ENCODE data around the gene CCDC50. TPM values are rescaled to one million over a fixed set of nuclear protein-coding genes. Genes with fewer than 3 reads are reported as not detected.

CCDC50 gene
- total RNA-seq, 2 donors from 2014 or later: 56.0 to 84.7 TPM

- H3K36me3 ChIP-seq: no peaks in the 10 kb centered on the region
- no peaks in the 10 kb centered on the region for H3K4me1 ChIP-seq (replicated peaks)
- TF ChIP-seq POLR2A (IDR thresholded peaks at IDR 0.05) (no peak), POLR2AphosphoS5 (IDR thresholded peaks at IDR 0.05) (no peak), CTCF (IDR thresholded peaks at IDR 0.05) (no peak)
- no peaks in the 10 kb centered on the region for H3K27me3 ChIP-seq (replicated peaks; ENCODE audit: insufficient read depth)
- H3K4me3 ChIP-seq: no peak overlapping the region
- no peak overlapping the region for H3K27ac ChIP-seq
- intact Hi-C loops (cut with DNase I): no loop called here
- no peak for DNase-seq (ENCODE audit: low spot score)
- WGBS: 88% methylated on average over 5 of the region's 5 CpGs
- no peaks in the 10 kb centered on the region for H3K9me3 ChIP-seq
Measured at GRCh38 chr3:191343913-191344312, 14.7 kb downstream of the CCDC50 start.

- Histone ChIP-seq H3K36me3 (no peaks in the 10 kb centered on the region), H3K4me3 (no peak overlapping the region), H3K27ac (no peak overlapping the region), H3K9me3 (no peaks in the 10 kb centered on the region), H3K4me1 (replicated peaks) (no peaks in the 10 kb centered on the region), H3K27me3 (replicated peaks; ENCODE audit: insufficient read depth) (no peaks in the 10 kb centered on the region)
- DNase-seq (ENCODE audit: low spot score): no peak
- intact Hi-C loops (cut with DNase I): no loop called here
- WGBS: 91% methylated on average over 5 of the region's 5 CpGs
- TF ChIP-seq CTCF (IDR thresholded peaks at IDR 0.05) (no peak), POLR2AphosphoS5 (IDR thresholded peaks at IDR 0.05) (no peak), POLR2A (IDR thresholded peaks at IDR 0.05) (no peak)
Measured at GRCh38 chr3:191345334-191345733, 16.1 kb downstream of the CCDC50 start.

GRCh38 chr3:191347228-191347627 lies 18.0 kb downstream of the CCDC50 start:
- Histone ChIP-seq H3K9me3 (no peaks in the 10 kb centered on the region), H3K27ac (no peak overlapping the region), H3K4me1 (replicated peaks) (no peaks in the 10 kb centered on the region), H3K4me3 (no peak overlapping the region), H3K36me3 (no peaks in the 10 kb centered on the region), H3K27me3 (replicated peaks; ENCODE audit: insufficient read depth) (no peaks in the 10 kb centered on the region)
- TF ChIP-seq POLR2AphosphoS5 (IDR thresholded peaks at IDR 0.05) (no peak), CTCF (IDR thresholded peaks at IDR 0.05) (no peak), POLR2A (IDR thresholded peaks at IDR 0.05) (no peak)
- intact Hi-C loops (cut with DNase I): no loop called here
- DNase-seq (ENCODE audit: low spot score): no peak
- WGBS: 61% methylated on average over 3 of the region's 3 CpGs

- Histone ChIP-seq H3K36me3 (no peaks in the 10 kb centered on the region), H3K4me1 (replicated peaks) (no peaks in the 10 kb centered on the region), H3K4me3 (no peak overlapping the region), H3K27me3 (replicated peaks; ENCODE audit: insufficient read depth) (no peaks in the 10 kb centered on the region), H3K9me3 (no peaks in the 10 kb centered on the region), H3K27ac (no peak overlapping the region)
- TF ChIP-seq POLR2AphosphoS5 (IDR thresholded peaks at IDR 0.05): no peak
- no peak for TF ChIP-seq POLR2A (IDR thresholded peaks at IDR 0.05)
- no peak for TF ChIP-seq CTCF (IDR thresholded peaks at IDR 0.05)
- DNase-seq (ENCODE audit: low spot score): no peak
- 97% methylated on average over 1 of the region's 1 CpG for WGBS
- intact Hi-C loops (cut with DNase I): no loop called here
Measured at GRCh38 chr3:191348098-191348497, 18.9 kb downstream of the CCDC50 start.

GRCh38 chr3:191350396-191351090 lies 21.3 kb downstream of the CCDC50 start:
- WGBS: 26% methylated on average over 5 of the region's 5 CpGs
- DNase-seq (ENCODE audit: low spot score): no peak
- Histone ChIP-seq H3K4me3 (no peak overlapping the region), H3K27me3 (replicated peaks; ENCODE audit: insufficient read depth) (no peaks in the 10 kb centered on the region), H3K4me1 (replicated peaks) (no peaks in the 10 kb centered on the region), H3K9me3 (no peaks in the 10 kb centered on the region), H3K27ac (peak overlapping the region in 1 of 2 donors; percentile 17), H3K36me3 (no peaks in the 10 kb centered on the region)
- no peak for TF ChIP-seq POLR2AphosphoS5 (IDR thresholded peaks at IDR 0.05)
- no peak for TF ChIP-seq CTCF (IDR thresholded peaks at IDR 0.05)
- TF ChIP-seq POLR2A (IDR thresholded peaks at IDR 0.05): no peak
- intact Hi-C loops (cut with DNase I): no loop called here
